ENCODE measurements around the gene SLC17A7. TPM values are rescaled to one million over a fixed set of nuclear protein-coding genes. Genes with fewer than 3 reads are reported as not detected.

SLC17A7 gene
- total RNA-seq: 0.16 TPM in 1 of 2 replicates, not detected in the other

DNA sequence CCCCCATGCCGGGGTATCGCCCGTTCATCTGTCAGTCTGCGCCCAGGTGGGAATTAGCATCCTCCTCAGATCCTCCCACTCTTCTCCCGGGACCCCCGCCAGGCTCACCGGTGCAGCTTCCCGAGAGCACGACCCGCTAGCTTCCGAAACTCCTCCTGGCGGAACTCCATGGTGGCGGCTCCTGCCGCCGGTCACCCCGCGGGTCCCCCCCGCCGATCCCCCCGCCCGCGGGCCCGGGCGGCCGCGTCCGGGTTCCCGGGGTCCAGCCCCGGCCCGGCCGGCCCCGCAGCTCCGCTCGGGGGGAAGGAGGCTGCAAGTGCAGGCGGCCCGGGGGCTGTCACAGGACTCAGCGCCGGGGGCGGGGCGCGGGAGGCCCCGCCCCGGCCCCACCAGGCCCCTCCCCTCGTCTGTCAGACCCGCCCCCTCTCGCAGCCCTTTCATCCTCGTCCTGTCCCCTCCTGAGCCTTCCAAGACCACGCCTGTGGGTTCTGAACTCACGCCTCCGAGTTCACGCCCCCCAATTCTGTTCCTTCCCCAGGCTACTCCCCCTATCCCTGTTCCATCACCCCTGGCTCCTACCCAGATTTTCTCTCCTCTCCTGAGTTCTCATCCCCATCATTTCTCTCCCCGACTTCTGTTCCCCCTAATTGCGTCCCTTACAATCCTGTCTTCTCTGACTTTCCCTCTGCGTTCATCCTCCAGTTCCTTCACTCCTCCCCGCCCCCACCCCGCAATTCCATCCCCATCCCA lies at the start of gene SLC17A7:
Gene SLC17A7, minus strand, starts transcription at position 318 of the 750 bp plus-strand sequence. Its CDS starts 148 bp downstream, at position 170.
- peaks cover 4% of the 10 kb centered on the region for H3K36me3 Mint-ChIP-seq (ENCODE audit: low read depth)
- peaks cover 44% of the 10 kb centered on the region for H3K4me1 Mint-ChIP-seq (ENCODE audit: low read depth)
- H3K4me3 Mint-ChIP-seq: peak within 1 kb of the TSS; percentile 82
- peak within 1 kb of the TSS; percentile 78 for H3K27ac Mint-ChIP-seq
- H3K9me3 Mint-ChIP-seq: no peaks in the 10 kb centered on the region
- peak; percentile 14 for DNase-seq (ENCODE audit: low spot score)
- H3K27me3 Mint-ChIP-seq (ENCODE audit: insufficient read depth): peaks cover 59% of the 10 kb centered on the region
- intact Hi-C loops (cut with micrococcal nuclease): loop anchor here (1.0 to 10.0 kb wide), 4 partner anchors 10 to 326 kb away; partner anchors contain the start of gene AP2A1

DNA sequence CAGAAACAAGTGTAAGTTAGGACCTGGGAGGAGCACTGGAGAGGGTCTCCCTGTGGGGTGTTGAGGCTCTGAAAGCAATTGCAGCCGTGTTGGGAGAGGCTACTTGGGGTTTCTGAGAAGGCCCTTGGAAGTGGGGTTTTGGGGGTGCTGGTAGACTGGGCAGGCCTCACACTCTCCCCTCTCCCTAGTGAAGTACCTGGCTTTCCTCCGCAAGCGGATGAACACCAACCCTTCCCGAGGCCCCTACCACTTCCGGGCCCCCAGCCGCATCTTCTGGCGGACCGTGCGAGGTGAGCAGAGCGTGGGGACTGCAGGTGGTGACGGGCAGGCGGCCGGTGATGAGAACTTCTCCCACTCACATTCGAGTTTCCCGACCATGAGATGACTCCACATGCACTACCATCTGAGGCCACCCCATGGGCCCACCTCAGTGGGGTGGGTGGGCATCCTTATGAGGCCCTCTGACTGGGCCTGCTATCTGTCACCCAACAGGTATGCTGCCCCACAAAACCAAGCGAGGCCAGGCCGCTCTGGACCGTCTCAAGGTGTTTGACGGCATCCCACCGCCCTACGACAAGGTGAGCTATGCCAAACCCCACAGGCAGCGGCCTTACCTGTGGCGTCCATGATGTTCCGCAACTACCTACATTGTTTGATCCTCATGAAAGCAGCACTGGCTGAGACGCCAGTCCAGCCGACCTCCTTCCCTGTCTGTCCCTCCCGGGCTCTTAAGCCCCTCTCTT lies 49.1 kb upstream of the SLC17A7 start:
- intact Hi-C loops (cut with micrococcal nuclease): no loop called here
- Mint-ChIP-seq H3K27ac (peak overlapping the region; percentile 94), H3K9me3 (no peaks in the 10 kb centered on the region), H3K4me3 (peak overlapping the region; percentile 98), H3K4me1 (ENCODE audit: low read depth) (peaks cover 38% of the 10 kb centered on the region), H3K27me3 (ENCODE audit: insufficient read depth) (peaks cover 4% of the 10 kb centered on the region), H3K36me3 (ENCODE audit: low read depth) (peaks cover 66% of the 10 kb centered on the region)
- DNase-seq (ENCODE audit: low spot score): no peak

DNA sequence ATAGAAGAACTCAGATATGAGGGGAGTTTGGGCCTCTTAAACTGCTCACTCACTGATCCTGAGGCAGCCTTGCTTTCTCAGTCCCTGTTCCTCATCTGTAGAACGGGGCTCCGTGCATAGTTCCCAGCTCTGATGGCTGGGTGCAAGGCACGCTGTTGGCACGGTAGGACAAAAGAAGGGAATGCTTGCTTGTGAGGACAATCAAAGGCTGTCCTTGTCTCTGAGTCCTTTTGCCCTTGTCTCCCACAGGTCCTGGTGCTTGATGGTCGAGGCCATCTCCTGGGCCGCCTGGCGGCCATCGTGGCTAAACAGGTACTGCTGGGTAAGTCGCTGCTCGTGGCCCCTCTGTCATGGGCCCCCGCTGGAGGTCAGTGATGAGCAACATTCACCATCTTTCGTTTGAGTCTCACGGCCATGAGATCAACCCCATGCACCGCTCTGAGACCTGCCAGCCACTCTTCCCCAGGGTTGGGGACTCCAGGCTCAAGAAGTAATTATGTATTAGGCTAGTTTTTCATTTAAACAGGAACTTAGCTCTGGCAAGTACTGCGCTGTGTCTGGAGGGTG lies 48.4 kb upstream of the SLC17A7 start:
- intact Hi-C loops (cut with micrococcal nuclease): no loop called here
- peaks cover 66% of the 10 kb centered on the region for H3K36me3 Mint-ChIP-seq (ENCODE audit: low read depth)

DNA sequence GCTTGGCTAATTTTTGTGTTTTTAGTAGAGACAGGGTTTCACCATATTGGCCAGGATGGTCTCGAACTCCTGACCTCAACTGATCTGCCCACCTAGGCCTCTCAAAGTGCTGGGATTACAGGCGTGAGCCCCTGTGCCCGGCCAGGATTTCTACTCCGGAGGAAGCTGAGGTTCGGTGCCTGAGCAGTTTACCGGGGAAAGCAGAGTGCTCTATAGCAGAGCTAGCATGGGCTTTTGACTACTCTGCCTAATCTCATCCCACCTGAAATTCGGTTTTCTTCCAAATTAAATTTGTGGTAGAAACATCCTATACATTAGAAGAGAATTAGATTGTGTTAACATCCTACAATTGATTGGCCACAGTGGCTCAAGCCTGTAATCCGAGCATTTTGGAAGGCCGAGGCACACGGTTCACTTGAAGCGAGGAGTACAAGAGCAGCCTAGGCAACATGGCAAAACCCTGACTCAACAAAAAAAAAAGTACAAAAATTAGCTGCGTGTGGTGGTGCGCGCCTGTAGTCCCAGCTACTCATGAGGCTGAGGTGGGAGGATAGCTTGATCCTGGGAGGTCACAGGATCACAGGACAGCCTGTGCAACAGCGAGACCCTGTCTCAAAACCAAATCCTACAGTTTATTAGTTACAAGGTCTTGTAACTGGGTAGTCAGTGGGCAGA lies 47.7 kb upstream of the SLC17A7 start:
- intact Hi-C loops (cut with micrococcal nuclease): no loop called here
- no peak for DNase-seq (ENCODE audit: low spot score)
- H3K4me1 Mint-ChIP-seq (ENCODE audit: low read depth): peaks cover 34% of the 10 kb centered on the region
- peaks cover 4% of the 10 kb centered on the region for H3K27me3 Mint-ChIP-seq (ENCODE audit: insufficient read depth)
- H3K4me3 Mint-ChIP-seq: peak overlapping the region; percentile 98
- peaks cover 66% of the 10 kb centered on the region for H3K36me3 Mint-ChIP-seq (ENCODE audit: low read depth)
- H3K9me3 Mint-ChIP-seq: no peaks in the 10 kb centered on the region
- peak overlapping the region; percentile 94 for H3K27ac Mint-ChIP-seq

More for the DNA sequence above, 48.4 kb upstream of the SLC17A7 start:
- H3K4me3 Mint-ChIP-seq: peak overlapping the region; percentile 98
- no peaks in the 10 kb centered on the region for H3K9me3 Mint-ChIP-seq
- DNase-seq (ENCODE audit: low spot score): no peak
- peak overlapping the region; percentile 94 for H3K27ac Mint-ChIP-seq
- peaks cover 4% of the 10 kb centered on the region for H3K27me3 Mint-ChIP-seq (ENCODE audit: insufficient read depth)
- peaks cover 34% of the 10 kb centered on the region for H3K4me1 Mint-ChIP-seq (ENCODE audit: low read depth)

DNA sequence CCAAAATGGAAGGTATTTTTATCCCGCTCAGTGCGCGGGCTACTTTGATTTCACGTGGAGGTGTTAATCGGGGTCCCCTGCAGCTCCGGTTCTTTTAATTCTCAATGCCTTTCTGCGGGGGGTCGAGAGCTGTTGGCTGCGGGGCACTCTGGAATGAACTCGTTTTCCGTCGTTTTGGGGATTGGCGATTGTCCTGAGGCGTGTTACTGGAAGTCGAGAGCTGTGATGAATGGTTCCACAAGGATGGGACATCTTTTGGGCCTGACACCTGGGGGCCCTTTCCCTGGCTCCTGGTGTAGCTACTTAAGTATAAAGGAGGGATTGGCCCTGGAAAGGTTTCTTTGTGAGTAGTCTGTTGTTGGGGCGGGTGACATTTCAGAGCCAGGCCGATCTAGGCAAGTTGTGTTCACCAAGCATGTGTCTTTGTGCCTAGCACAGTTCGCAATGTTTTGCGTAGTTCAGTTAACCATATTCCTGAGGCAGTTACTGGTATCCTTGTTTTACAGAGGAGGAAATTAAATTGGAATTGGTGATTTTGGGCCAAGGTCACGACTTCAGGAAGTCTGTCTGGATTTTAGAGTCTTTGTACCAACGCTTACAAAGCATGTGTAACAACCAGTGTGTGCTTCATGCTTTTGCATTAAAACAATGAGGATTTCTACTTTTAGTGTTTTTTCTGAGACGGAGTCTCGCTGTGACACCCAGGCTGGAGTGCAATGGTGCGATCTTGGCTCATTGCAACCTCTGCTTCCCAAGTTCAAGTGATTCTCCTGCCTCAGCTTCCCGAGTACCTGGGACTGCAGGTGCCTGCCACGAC lies 46.9 kb upstream of the SLC17A7 start:
- peaks cover 34% of the 10 kb centered on the region for H3K4me1 Mint-ChIP-seq (ENCODE audit: low read depth)
- intact Hi-C loops (cut with micrococcal nuclease): no loop called here

DNA sequence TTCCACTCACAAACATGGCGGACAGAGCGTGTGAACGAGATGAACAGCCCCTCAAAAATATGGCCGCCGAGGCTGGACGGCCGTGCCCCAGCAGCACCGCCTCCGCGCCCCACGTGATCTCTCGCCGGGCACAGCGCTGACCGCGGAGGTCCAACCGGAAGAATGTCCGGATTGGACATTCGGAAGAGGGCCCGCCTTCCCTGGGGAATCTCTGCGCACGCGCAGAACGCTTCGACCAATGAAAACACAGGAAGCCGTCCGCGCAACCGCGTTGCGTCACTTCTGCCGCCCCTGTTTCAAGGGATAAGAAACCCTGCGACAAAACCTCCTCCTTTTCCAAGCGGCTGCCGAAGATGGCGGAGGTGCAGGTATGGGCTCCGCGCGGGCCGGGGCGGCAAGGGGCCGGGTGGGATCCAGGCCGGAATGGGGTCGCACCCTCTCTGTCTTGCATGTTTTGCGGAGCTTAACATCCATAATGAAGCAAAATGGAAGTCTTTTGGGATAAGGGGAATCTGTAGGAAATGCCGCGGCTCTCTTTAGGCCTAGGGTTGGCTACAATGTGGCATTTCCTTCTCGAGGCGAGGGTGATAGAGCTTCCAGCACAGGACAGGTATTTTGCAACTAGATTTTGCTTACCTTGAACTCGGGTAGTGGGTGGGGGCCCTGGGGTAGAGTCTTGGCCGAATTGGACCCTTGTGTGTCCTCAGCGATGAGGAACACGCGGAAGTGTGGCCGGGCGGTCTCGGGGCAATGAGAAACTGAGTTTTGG lies 46.1 kb upstream of the SLC17A7 start, which contains the start of gene RPL13A:
Gene RPL13A, plus strand, starts transcription at position 332 of the 769 bp plus-strand sequence. Its CDS starts 22 bp downstream, at position 354.
- Mint-ChIP-seq H3K9me3 (no peaks in the 10 kb centered on the region), H3K27ac (peak within 1 kb of the TSS; percentile 94), H3K4me1 (ENCODE audit: low read depth) (peaks cover 27% of the 10 kb centered on the region), H3K27me3 (ENCODE audit: insufficient read depth) (peaks cover 4% of the 10 kb centered on the region), H3K36me3 (ENCODE audit: low read depth) (peaks cover 61% of the 10 kb centered on the region), H3K4me3 (peak within 1 kb of the TSS; percentile 98)
- intact Hi-C loops (cut with micrococcal nuclease): loop anchor here (1.0 kb wide), 4 partner anchors 9 to 34 kb away; partner anchors contain the start of genes ALDH16A1, FLT3LG and RPS11
- peak; percentile 100 for DNase-seq (ENCODE audit: low spot score)

More for the DNA sequence above, 46.9 kb upstream of the SLC17A7 start:
- no peaks in the 10 kb centered on the region for H3K9me3 Mint-ChIP-seq
- DNase-seq (ENCODE audit: low spot score): no peak
- H3K27me3 Mint-ChIP-seq (ENCODE audit: insufficient read depth): peaks cover 4% of the 10 kb centered on the region
- peak overlapping the region; percentile 98 for H3K4me3 Mint-ChIP-seq
- H3K27ac Mint-ChIP-seq: peak overlapping the region; percentile 94
- H3K36me3 Mint-ChIP-seq (ENCODE audit: low read depth): peaks cover 66% of the 10 kb centered on the region

DNA sequence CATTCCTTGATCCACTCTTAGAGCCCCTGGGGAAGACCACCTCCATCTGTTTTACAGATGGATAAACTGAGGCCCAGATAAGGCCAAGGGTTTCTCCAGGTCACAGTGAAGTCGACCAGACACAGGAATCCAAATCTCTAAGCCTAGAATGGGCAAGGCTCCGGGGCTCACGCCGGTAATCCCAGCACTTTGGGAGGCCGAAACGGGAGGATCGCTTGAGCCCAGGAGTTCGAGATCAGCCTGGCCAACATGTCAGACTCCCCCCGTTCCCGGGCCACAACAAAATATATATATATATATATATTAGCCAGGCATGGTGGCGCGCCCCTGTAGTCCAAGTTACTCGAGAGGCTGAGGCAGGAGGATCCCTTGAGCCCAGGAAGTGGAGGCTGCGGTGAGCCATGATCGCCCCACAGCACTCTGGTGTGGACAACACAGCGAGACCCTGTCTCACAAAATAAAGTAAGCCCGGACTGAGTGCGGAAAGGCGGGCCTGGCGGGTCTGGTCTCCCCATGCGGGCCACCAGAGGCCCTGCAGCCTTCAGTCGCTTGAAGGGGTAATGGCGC lies 45.5 kb upstream of the SLC17A7 start:
- peaks cover 4% of the 10 kb centered on the region for H3K27me3 Mint-ChIP-seq (ENCODE audit: insufficient read depth)
- peak overlapping the region; percentile 94 for H3K27ac Mint-ChIP-seq
- H3K36me3 Mint-ChIP-seq (ENCODE audit: low read depth): peaks cover 55% of the 10 kb centered on the region
- H3K9me3 Mint-ChIP-seq: no peaks in the 10 kb centered on the region
- no peak for DNase-seq (ENCODE audit: low spot score)
- peaks cover 23% of the 10 kb centered on the region for H3K4me1 Mint-ChIP-seq (ENCODE audit: low read depth)
- intact Hi-C loops (cut with micrococcal nuclease): loop anchor here (1.0 kb wide), 4 partner anchors 10 to 33 kb away; partner anchors contain the start of genes ALDH16A1, FLT3LG and RPS11
- peak overlapping the region; percentile 98 for H3K4me3 Mint-ChIP-seq

DNA sequence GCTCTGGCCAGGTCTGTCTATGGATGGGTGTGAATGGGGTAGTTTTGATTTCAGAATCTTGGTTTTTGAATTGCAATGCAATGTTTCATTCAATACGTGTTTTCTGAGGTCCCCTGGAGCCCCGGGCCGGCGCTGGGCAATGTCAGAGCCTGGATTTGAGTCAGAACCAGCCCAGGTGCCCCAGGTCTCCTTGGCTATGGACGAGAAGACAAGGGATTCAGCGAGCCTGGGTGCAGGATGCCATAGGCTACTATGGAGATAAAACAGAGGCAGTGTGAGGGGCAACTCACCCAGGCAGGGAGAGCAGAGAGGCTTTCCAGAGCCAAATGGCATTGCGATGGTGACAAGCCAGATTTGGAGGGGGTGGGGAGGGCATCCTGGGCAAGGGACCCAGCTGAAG lies 44.9 kb upstream of the SLC17A7 start:
- H3K27me3 Mint-ChIP-seq (ENCODE audit: insufficient read depth): peaks cover 4% of the 10 kb centered on the region
- no peak for DNase-seq (ENCODE audit: low spot score)
- peak overlapping the region; percentile 82 for H3K27ac Mint-ChIP-seq
- intact Hi-C loops (cut with micrococcal nuclease): no loop called here
- H3K36me3 Mint-ChIP-seq (ENCODE audit: low read depth): peaks cover 52% of the 10 kb centered on the region
- H3K9me3 Mint-ChIP-seq: no peaks in the 10 kb centered on the region
- no peak overlapping the region for H3K4me3 Mint-ChIP-seq
- peaks cover 25% of the 10 kb centered on the region for H3K4me1 Mint-ChIP-seq (ENCODE audit: low read depth)

DNA sequence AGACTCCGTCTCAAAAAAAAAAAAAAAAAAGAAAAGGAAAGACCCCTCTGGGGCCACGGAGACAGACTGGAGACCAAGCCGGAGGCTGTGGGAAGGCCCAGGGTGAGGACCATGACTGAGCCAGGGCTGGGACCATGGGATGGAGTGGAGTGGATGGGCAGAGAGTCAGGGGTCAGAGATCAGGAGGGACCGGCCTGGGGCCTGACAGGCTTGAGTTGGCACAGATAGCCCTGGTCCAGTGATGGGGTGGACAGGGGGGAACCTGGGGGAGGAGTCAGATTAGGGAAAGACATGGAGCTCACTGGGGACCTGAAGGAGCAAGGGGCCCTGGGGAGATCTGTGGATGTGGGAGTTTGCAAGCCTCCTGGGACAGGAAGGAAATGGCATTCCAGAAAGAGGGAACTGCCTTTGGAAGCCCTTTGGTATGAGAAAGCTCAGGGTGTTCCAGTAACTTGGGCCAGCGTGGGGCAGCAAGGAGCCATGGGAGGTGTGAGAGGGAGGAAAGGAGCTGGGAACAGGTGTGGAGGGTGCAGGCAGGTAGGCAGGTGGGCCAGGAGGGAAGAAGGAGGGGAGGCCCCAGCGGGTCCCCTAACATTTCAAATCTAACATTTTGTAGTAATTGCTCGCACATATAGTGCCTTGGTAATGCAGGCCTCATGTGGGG lies 39.8 kb upstream of the SLC17A7 start:
- no peak for DNase-seq (ENCODE audit: low spot score)
- H3K27me3 Mint-ChIP-seq (ENCODE audit: insufficient read depth): no peaks in the 10 kb centered on the region
- no peak overlapping the region for H3K4me3 Mint-ChIP-seq
- intact Hi-C loops (cut with micrococcal nuclease): no loop called here
- peak overlapping the region; percentile 50 for H3K27ac Mint-ChIP-seq
- H3K4me1 Mint-ChIP-seq (ENCODE audit: low read depth): peaks cover 16% of the 10 kb centered on the region
- peaks cover 24% of the 10 kb centered on the region for H3K36me3 Mint-ChIP-seq (ENCODE audit: low read depth)
- no peaks in the 10 kb centered on the region for H3K9me3 Mint-ChIP-seq

DNA sequence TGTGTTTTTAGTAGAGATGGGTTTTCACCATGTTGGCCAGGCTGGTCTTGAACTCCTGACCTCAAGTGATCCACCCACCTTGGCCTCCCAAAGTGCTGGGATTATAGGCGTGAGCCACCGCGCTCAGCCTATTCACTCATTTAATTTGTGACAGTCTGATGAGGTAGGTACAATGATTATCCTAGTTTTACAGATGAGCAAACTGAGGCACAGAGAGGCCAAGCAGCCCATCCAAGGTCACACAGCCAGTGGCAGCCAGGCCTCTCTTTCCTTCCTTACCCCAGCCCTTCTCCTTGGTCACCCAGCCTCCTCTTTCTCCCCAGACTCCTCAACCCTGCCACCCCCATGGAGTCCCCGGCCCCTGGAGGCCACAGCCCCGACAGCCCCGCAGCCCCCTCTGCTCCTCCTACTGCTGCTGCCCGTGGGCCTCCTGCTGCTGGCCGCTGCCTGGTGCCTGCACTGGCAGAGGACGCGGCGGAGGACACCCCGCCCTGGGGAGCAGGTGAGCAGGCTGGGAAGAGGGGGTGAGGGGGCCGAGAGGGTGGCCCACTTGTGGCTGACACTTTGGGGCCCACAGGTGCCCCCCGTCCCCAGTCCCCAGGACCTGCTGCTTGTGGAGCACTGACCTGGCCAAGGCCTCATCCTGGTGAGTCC lies 38.8 kb upstream of the SLC17A7 start:
- Mint-ChIP-seq H3K9me3 (no peaks in the 10 kb centered on the region), H3K4me3 (no peak overlapping the region), H3K27me3 (ENCODE audit: insufficient read depth) (no peaks in the 10 kb centered on the region), H3K27ac (peak overlapping the region; percentile 18), H3K36me3 (ENCODE audit: low read depth) (peaks cover 19% of the 10 kb centered on the region), H3K4me1 (ENCODE audit: low read depth) (peaks cover 20% of the 10 kb centered on the region)
- intact Hi-C loops (cut with micrococcal nuclease): no loop called here
- no peak for DNase-seq (ENCODE audit: low spot score)

Data from activated T-helper 1 cell treated with anti-CD3 and anti-CD28 coated beads, Interleukin-12 subunit alpha, Interleukin-12 subunit beta, Interleukin-2, Interleukin-4 antibody, amounts not matched to agents 30 ng/mL and 10 ng/mL and 1 ng/mL, durations not matched to agents 14 hours and 24 hours and 36 hours (primary cell).